ENCODE data around the gene BOD1L1. TPM values are rescaled to one million over a fixed set of nuclear protein-coding genes. Genes with fewer than 3 reads are reported as not detected.

The BOD1L1 gene
- total RNA-seq, 1 donor from 2014 or later = 36.1 TPM

GRCh38 chr4:13539619-13540445, 87.7 kb downstream of the BOD1L1 start:
- DNase-seq (ENCODE audit: low spot score) = no peak

DNA sequence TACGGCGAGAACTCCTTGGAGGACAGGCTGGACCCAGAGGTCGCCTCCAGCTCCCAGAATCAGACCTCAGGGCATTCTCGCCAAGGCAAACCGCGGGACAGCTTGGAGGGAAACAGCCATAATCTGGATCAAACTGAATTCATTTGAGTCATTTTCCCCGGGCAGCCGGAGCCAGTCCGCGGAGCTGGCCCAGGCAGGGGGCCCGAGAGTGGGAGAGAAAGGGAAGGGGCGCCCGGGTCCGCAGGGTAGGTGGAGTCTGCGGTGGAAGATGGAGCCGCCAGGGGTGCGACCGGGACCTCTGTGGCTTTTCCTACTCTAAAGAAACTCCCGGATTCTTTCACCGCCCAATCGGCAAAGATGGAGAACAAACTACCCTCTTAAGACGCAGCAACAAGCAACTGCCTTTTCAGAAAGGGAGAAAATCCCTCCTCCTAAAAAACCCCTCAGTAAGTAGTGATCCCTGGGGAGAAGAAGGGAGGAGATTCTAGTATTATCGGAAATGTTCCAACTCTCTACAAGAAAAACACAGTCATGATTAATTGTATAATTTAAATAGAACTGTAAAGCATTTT, 88.4 kb downstream of the BOD1L1 start:
- DNase-seq (ENCODE audit: low spot score) = no peak

- no peak for DNase-seq (ENCODE audit: low spot score)
Measured at GRCh38 chr4:13538427-13538973, 89.0 kb downstream of the BOD1L1 start.

DNA sequence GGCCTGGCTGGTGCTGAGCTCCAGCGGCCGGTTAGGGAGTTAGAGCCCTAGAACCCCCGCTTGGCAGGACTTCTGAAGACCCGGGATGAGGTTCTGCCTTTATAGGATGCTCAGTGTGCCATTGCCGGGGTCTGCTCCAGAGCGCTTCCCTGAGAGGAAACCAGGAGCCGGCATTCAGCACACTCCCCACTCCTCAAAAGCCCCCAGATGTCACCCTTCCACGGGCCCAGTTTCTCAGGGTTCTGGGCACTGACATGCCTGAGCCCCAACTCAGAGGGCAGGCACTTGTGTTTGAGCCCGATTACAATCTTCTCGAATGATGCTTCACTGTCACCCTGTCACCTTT, 89.7 kb downstream of the BOD1L1 start:
- no peak for DNase-seq (ENCODE audit: low spot score)

DNA sequence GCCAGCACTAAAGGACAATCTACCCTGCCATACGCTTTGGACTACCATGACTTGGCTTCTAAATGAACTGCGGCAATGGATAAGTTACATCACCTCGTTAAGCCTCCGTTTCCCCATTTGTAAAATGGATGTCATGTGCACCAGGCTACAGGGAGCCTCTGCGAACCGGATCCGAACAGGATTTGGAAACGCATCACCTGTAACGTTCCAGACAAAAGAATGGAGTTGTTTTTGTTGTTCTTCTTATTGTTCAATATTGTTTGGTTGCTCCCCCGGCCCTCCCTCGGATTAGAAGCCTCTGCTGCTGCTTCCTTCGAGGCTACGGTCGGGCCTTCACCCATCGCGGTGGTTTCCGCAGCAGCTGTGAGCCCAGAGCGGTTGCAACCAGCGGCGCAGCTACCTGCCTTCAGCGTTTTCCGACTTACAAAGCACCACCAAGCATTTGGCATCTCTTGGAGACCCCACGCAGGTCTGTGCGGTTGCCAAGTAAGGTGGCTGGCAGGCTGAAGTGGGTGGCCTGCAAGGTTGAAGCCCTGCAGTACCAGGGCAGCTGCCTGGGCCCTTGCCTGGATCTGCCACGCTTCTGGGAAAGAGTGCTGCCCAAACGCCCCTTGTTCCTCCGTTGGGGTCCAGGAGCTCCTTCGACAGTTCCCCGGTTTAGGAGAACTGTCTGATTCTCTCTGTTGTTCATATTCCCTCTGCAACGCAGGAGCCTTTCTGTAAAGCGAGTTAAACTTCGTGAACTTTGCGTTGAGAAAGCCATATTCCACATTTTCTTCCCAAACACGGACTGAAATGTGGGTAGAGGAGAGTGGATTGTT, 90.3 kb downstream of the BOD1L1 start:
- no peak for DNase-seq (ENCODE audit: low spot score)

- DNase-seq (ENCODE audit: low spot score) = no peak
Measured at GRCh38 chr4:13536607-13537006, 90.9 kb downstream of the BOD1L1 start.

GRCh38 chr4:13535708-13536361, 91.7 kb downstream of the BOD1L1 start:
- DNase-seq (ENCODE audit: low spot score) = no peak

DNA sequence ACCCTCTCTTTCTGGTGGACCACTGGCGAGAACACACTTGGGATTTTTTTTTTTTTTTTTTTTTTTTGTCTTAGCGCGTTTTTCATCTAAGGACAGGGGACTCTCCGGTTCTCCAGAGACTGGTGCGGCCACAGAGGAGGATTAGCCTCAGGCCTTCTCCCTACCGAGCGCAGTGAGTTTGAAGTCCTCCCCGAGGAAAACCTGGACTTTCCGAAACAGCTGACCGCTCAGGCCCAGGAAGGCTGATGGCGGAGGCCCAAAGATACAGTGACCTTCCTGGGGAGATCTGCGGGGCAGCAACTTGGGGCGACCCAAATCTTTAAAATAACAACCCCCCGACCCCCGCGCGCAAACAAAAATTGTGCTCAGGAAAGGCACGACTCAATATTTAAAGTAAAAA, 92.4 kb downstream of the BOD1L1 start:
- DNase-seq (ENCODE audit: low spot score) = no peak

DNA sequence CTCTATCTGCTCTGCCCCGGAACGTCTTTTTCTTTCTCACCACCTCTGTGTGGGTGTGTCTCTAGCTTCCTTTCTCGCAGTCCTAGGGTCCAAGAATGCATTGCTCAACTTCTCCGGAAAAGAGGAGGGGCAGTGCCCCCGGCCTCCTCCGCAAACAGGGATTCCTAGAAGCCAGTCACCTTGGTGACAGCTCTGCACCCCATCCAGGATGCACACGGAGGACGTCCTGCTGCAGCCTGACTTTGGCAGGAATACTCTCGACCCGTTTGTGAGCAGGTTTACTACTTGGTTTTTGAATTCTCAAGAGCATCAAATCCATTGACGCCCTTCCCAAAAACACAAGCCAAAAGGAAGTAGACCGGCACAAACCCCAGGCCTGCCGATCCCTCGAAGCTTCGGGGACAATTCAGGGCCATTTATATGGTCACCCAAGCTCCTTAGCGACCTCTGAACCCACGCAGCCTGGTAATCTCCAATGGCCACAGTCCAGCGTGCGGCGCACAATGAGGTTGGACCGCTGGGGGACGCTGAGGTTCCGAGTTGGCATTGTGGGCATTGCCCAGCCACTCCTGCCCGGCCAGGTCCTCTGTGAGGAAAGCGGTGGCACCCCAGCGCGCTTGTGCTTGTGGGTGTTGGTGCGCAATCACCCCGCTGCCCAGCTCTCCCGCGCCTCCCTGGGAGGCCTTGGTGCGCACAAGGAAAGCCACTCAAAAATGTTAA, 93.0 kb downstream of the BOD1L1 start:
- DNase-seq (ENCODE audit: low spot score) = no peak

DNA sequence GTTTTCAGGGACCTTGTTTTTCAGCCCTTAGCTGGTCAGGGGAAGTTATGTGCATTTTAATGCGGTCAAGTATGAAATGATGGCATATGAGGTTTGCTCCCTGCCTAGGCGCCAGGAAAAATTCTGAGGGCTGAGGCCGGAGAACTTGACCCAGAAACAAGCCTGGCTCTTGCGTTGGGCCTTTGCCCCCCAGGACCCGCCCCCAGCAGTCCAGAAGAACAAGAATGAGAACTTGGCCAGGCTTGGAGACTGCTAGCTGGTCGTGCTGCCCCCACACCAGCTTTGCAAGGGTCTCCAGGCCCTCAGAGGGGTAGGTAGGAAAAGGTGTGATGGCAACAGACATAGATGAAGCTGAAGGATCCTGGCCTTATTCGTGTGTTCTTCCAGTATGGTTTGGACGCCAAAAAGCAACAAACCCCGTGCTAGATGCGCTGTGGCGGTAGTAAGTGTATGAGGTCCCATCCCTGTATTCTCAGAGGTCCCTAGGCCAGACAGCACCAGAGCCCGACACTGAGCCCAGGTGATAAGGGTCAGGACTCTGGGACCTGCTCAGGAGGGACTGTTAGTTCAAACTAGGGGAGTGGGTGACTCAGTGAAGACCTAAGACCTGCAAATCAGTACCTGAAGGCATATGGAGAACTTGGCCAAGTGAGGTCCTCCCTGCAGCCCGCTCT, 93.7 kb downstream of the BOD1L1 start:
- DNase-seq (ENCODE audit: low spot score) = no peak

DNA sequence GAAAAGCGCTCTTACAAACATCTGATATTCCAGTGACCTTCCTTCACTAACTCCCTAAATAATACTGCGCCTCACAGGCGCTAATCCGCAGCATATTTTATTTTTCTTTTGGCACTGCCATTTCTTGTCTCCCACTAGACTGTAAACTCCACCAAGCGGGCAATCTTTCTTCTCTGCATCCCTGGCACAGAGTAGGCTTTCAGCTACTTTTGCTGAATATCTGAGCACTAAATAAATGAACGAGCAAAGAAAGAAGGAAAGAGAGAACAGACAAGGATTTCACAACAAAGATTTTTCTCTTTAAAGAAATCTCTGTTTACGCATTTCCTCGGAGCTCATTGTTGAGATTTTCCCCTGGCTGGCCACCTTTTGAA, 95.9 kb downstream of the BOD1L1 start:
- no peak for DNase-seq (ENCODE audit: low spot score)

- DNase-seq (ENCODE audit: low spot score) = no peak
Measured at GRCh38 chr4:13530823-13531624, 96.5 kb downstream of the BOD1L1 start.

- no peak for DNase-seq (ENCODE audit: low spot score)
Measured at GRCh38 chr4:13529128-13529919, 98.2 kb downstream of the BOD1L1 start.

- DNase-seq (ENCODE audit: low spot score) = no peak
Measured at GRCh38 chr4:13528821-13529127, 98.8 kb downstream of the BOD1L1 start.

- DNase-seq (ENCODE audit: low spot score) = no peak
Measured at GRCh38 chr4:13527981-13528820, 99.3 kb downstream of the BOD1L1 start.

- DNase-seq (ENCODE audit: low spot score) = no peak
Measured at GRCh38 chr4:13527192-13527980, 100.1 kb downstream of the BOD1L1 start.

DNA sequence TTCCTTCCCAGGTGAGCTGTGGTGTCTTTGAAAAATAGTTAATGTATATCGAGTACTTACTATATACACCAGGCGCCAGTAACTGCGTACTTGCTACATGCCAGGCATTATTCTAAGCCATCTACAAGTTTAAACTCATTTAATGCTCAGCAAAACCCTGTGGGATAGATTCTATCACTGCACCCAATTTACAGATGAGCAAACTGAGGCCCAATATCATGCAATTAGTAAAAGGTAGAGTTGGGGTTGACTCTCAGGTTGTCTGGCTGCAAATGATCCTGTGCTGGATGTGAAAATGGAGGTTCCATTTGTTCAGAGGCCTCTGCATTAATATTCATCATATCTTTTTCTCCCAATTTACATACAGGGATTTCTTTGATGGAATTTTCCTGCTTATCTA, 100.9 kb downstream of the BOD1L1 start:
- DNase-seq (ENCODE audit: low spot score) = no peak
